COLO668 (cell line): ENCODE data around the gene CIRBP.
"Not testable (repeated sequence)": the region's sequence is repeated elsewhere in the genome, so short reads cannot be mapped to it uniquely, and the experiment has no call there.

Experiments used
- DNase-seq: peaks from one replicate; lab custom pipeline; 2025; ENCODE audit not compliant: unreplicated experiment; lab: John Stamatoyannopoulos, UW

The CIRBP gene

GRCh38 chr19:1290196-1290702 lies 21.1 kb downstream of the CIRBP start:
- no peak for DNase-seq

- no peak for DNase-seq
Observed at GRCh38 chr19:1290703-1291651, 21.8 kb downstream of the CIRBP start.

- DNase-seq: no peak
Observed at GRCh38 chr19:1291761-1292418, 22.8 kb downstream of the CIRBP start.

- DNase-seq: no peak
Observed at GRCh38 chr19:1292419-1293151, 23.5 kb downstream of the CIRBP start.

- no peak for DNase-seq
Observed at GRCh38 chr19:1293782-1294604, 24.9 kb downstream of the CIRBP start.

GRCh38 chr19:1294688-1295087 lies 25.6 kb downstream of the CIRBP start:
- no peak for DNase-seq

- no peak for DNase-seq
Observed at GRCh38 chr19:1295169-1296012, 26.3 kb downstream of the CIRBP start.

- no peak for DNase-seq
Observed at GRCh38 chr19:1296078-1296477, 26.9 kb downstream of the CIRBP start.

- no peak for DNase-seq
Observed at GRCh38 chr19:1296575-1297271, 27.6 kb downstream of the CIRBP start.

- no peak for DNase-seq
Observed at GRCh38 chr19:1298235-1298634, 29.1 kb downstream of the CIRBP start.

GRCh38 chr19:1299801-1300200 lies 30.7 kb downstream of the CIRBP start:
- no peak for DNase-seq

GRCh38 chr19:1300744-1301490 lies 31.8 kb downstream of the CIRBP start:
- DNase-seq: no peak

- DNase-seq: no peak
Observed at GRCh38 chr19:1302533-1303239, 33.6 kb downstream of the CIRBP start.

GRCh38 chr19:1304197-1304924 lies 35.2 kb downstream of the CIRBP start:
- peak; percentile 41 for DNase-seq

GRCh38 chr19:1305354-1305753 lies 36.2 kb downstream of the CIRBP start:
- DNase-seq: not testable (repeated sequence)

GRCh38 chr19:1307320-1307719 lies 38.2 kb downstream of the CIRBP start:
- no peak for DNase-seq

GRCh38 chr19:1307755-1308303 lies 38.7 kb downstream of the CIRBP start:
- no peak for DNase-seq
